Gastrocnemius medialis (tissue), 4 donors: ENCODE results near the gene SPTBN5. TPM values are rescaled to one million over a fixed set of nuclear protein-coding genes. Genes with fewer than 3 reads are reported as not detected.

Experiments
- ATAC-seq, 2 donors: fragments of 150-250 bp; one replicate each; pipeline ENCODE4 v1.9.1; 2016
- DNase-seq, 2 donors: peaks; one replicate each; pipeline ENCODE4 v3.0.0-alpha.2; 2019
- H3K27ac ChIP-seq, 4 donors: fragments of 200-600 bp; sonication (generic); 1 replicate in 1 of 4; 2 replicates in 3 of 4; pipeline ENCODE4 v1.5.1; 2016 to 2018; ENCODE audit warnings: mild to moderate bottlenecking in 2 of 4, moderate library complexity in 1 of 4
- H3K27me3 ChIP-seq, 3 donors: fragments of 200-600 bp; sonication (generic) in 2 of 3; 1 replicate in 1 of 3; 2 replicates in 2 of 3; pipeline versions ENCODE4 v1.5.1 to v1.6.0; 2016 to 2019; ENCODE audit warnings: mild to moderate bottlenecking in 1 of 3, moderate library complexity in 1 of 3
- H3K36me3 ChIP-seq, 2 donors: fragments of 200-600 bp; sonication (generic) in 1 of 2; one replicate each; pipeline ENCODE4 v1.5.1; 2017 to 2018
- H3K4me1 ChIP-seq, 2 donors: fragments of 200-600 bp; sonication (generic) in 1 of 2; one replicate each; pipeline ENCODE4 v1.5.1; 2016 to 2017; ENCODE audit warnings: mild to moderate bottlenecking in 2 of 2
- H3K4me3 ChIP-seq, 4 donors: fragments of 200-600 bp; sonication (generic) in 3 of 4; 1 replicate in 1 of 4; 2 replicates in 3 of 4; pipeline ENCODE4 v1.5.1; 2016 to 2019; ENCODE audit warnings: mild to moderate bottlenecking in 2 of 4
- H3K9me3 ChIP-seq, 3 donors: fragments of 200-600 bp; sonication (generic) in 2 of 3; 1 replicate in 1 of 3; 2 replicates in 2 of 3; pipeline ENCODE4 v1.5.1; 2016 to 2019
- POLR2A ChIP-seq, 2 donors: fragments of 450-650 bp; IDR thresholded peaks; one replicate each; pipeline ENCODE4 v1.6.1; 2017; ENCODE audit warnings: antibody characterized with exemption in 2 of 2, mild to moderate bottlenecking in 2 of 2, moderate library complexity in 2 of 2
- in situ Hi-C, 4 donors: fragments of 200-750 bp; cut with MboI; loops; one replicate each; pipeline versions ENCODE4 v1.15.0 to v1.8.0; 2017; ENCODE audit warnings: low sequenced_read_pairs in 4 of 4
- intact Hi-C: fragments of 100-400 bp; cut with DNase I; formaldehyde crosslinking; loops from one replicate; pipeline ENCODE4 v1.15.1; 2023; ENCODE audit warnings: low total_unique reads
- total RNA-seq, 4 donors: library from RNA; depleted of rRNA; stranded (reverse); fragments of >200 nt; gene quantifications; one replicate each; pipeline versions ENCODE4 v1.1.0 to v1.2.3, GENCODE V29; 2016
- TF ChIP-seq, protein P1 (sequence below), 5 experiments: fragments of 450-650 bp in 3 of 5; fragments of 200-600 bp in 2 of 5; sonication (generic) in 2 of 5; IDR thresholded peaks in 4 of 5; conservative IDR thresholded peaks in 1 of 5; 1 replicate in 4 of 5; 2 replicates in 1 of 5; pipeline ENCODE4 v1.5.1; 2016 to 2019; ENCODE audit warnings: antibody characterized with exemption in 5 of 5, mild to moderate bottlenecking in 3 of 5, moderate library complexity in 3 of 5

Gene SPTBN5
- total RNA-seq, 4 donors from 2014 or later: 0.03 to 0.05 (median 0.04) TPM; not detected in 1

DNA sequence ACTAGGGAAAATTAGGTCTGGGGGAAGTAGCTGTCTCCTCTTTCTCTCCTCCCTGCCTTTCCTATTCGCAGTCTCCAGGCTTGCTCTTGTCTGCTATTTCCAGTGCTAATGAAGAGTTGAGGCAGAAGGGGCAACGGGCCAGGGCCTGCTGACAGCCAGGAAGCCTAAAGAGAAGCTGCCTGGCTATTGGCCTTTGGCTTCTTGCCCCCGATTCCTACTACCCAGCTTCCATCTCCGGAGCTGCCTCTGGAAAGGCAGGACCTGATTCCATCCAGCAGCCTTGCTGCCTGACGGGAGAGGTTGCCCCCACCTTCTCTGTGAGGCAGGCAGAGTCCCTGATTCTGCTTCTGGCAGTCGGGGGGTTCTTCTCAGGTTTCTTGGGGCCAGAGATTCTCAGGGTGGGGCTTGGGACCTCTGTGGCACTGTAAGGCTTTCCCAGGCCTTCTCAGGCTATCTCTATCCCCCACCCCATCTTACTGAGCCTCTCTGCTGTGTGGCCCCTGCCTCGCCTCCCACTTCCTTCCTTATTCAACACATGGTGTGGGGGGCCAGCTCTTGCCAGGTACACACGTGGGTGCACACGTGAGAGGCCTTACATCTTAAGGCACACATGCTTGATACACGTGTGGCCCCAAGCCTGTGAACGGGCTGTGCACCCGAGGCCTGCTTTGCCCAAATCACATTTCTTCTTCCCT lies 84.2 kb downstream of the SPTBN5 start:
- Histone ChIP-seq H3K4me1 (peaks cover 3 to 7% of the 10 kb centered on the region in 2 donors), H3K27me3 (no peaks in the 10 kb centered on the region), H3K4me3 (no peak overlapping the region), H3K27ac (no peak overlapping the region), H3K36me3 (peaks cover 0 to 5% of the 10 kb centered on the region in 2 donors), H3K9me3 (no peaks in the 10 kb centered on the region)
- intact Hi-C loops: loop anchor here (5.0 kb wide), 2 partner anchors 207 to 252 kb away; partner anchors contain the start of gene TYRO3
- no peak for DNase-seq
- in situ Hi-C loops: loop anchor here (5.0 to 25.0 kb wide), 4 partner anchors 37 to 205 kb away; partner anchors contain the start of gene MAPKBP1 (in 3 of the 4)
- ATAC-seq: no peak
- no peak for TF ChIP-seq POLR2A (IDR thresholded peaks at IDR 0.05)
- TF ChIP-seq, protein P1, sequence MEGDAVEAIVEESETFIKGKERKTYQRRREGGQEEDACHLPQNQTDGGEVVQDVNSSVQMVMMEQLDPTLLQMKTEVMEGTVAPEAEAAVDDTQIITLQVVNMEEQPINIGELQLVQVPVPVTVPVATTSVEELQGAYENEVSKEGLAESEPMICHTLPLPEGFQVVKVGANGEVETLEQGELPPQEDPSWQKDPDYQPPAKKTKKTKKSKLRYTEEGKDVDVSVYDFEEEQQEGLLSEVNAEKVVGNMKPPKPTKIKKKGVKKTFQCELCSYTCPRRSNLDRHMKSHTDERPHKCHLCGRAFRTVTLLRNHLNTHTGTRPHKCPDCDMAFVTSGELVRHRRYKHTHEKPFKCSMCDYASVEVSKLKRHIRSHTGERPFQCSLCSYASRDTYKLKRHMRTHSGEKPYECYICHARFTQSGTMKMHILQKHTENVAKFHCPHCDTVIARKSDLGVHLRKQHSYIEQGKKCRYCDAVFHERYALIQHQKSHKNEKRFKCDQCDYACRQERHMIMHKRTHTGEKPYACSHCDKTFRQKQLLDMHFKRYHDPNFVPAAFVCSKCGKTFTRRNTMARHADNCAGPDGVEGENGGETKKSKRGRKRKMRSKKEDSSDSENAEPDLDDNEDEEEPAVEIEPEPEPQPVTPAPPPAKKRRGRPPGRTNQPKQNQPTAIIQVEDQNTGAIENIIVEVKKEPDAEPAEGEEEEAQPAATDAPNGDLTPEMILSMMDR (IDR thresholded peaks at IDR 0.05 in 4 of 5, conservative IDR thresholded peaks at IDR 0.05 in 1 of 5): no peak

DNA sequence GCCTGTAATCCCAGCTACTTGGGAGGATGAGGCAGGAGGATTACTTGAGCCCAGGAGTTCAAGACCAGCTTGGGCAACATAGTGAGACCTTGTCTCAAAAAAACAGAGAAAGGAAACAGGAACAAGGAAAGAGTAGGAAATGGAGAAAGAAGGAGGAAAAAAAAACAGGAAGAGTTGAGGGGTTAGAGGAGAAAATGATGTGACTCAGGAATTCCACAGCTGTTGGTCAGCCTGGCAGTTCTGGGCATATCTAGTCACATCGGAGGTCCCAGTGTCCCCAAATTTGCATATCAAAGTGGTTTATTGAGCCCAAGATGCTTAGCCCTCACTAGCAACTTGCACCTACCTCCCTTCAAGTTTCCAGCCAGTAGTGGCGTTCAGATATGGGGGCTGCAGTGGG lies 84.7 kb downstream of the SPTBN5 start:
- no peak for ATAC-seq

GRCh38 chr15:41806291-41807181 lies 87.3 kb downstream of the SPTBN5 start:
- Histone ChIP-seq H3K27ac (no peak overlapping the region), H3K4me1 (peaks cover 3 to 7% of the 10 kb centered on the region in 2 donors), H3K27me3 (no peaks in the 10 kb centered on the region), H3K4me3 (no peak overlapping the region), H3K36me3 (no peaks in the 10 kb centered on the region), H3K9me3 (no peaks in the 10 kb centered on the region)
- DNase-seq (no peak), ATAC-seq (no peak)
- in situ Hi-C loops: loop anchor here in 1 of 4 donors (25.0 kb wide), 1 partner anchor 194 kb away; no protein-coding TSS in a partner anchor
- TF ChIP-seq POLR2A (IDR thresholded peaks at IDR 0.05): no peak
- TF ChIP-seq, protein P1 (IDR thresholded peaks at IDR 0.05 in 4 of 5, conservative IDR thresholded peaks at IDR 0.05 in 1 of 5): no peak
- intact Hi-C loops: no loop called here

More for the DNA sequence above, 84.7 kb downstream of the SPTBN5 start:
- TF ChIP-seq POLR2A (IDR thresholded peaks at IDR 0.05): no peak
- TF ChIP-seq, protein P1 (IDR thresholded peaks at IDR 0.05 in 4 of 5, conservative IDR thresholded peaks at IDR 0.05 in 1 of 5): no peak
- peaks cover 3 to 7% of the 10 kb centered on the region in 2 donors for H3K4me1 ChIP-seq
- H3K4me3 ChIP-seq: no peak overlapping the region
- no peaks in the 10 kb centered on the region for H3K27me3 ChIP-seq
- H3K36me3 ChIP-seq: peaks cover 0 to 5% of the 10 kb centered on the region in 2 donors
- in situ Hi-C loops (loop anchor here in 1 of 4 donors (25.0 kb wide), 1 partner anchor 197 kb away; no protein-coding TSS in a partner anchor), intact Hi-C loops (no loop called here)
- DNase-seq: no peak
- no peak overlapping the region for H3K27ac ChIP-seq
- no peaks in the 10 kb centered on the region for H3K9me3 ChIP-seq

DNA sequence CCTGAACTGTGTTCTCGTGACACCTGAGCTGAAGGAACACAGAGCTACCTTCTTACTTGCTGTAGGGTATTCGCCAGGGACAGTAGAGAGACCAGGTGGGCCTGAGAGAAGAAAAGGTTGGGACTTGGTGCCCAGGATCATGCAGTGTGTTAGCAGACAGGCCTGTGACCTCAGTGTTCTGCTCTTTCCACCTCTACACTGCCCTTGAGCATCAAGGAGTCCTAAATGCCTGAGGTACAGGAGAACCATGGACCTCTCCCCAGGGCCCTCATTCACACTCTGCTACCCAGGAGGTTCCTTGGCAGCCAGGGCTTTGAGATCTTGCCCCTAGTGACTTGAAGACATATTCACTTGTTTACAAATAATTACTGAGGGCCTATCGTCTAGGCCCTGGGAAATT lies 88.1 kb downstream of the SPTBN5 start:
- ATAC-seq (no peak), DNase-seq (no peak)
- in situ Hi-C loops: loop anchor here in 1 of 4 donors (25.0 kb wide), 1 partner anchor 193 kb away; no protein-coding TSS in a partner anchor
- TF ChIP-seq POLR2A (IDR thresholded peaks at IDR 0.05): no peak
- TF ChIP-seq, protein P1 (IDR thresholded peaks at IDR 0.05 in 4 of 5, conservative IDR thresholded peaks at IDR 0.05 in 1 of 5): no peak
- Histone ChIP-seq H3K27ac (no peak overlapping the region), H3K4me3 (no peak overlapping the region), H3K9me3 (no peaks in the 10 kb centered on the region), H3K4me1 (peaks cover 3 to 7% of the 10 kb centered on the region in 2 donors), H3K27me3 (no peaks in the 10 kb centered on the region), H3K36me3 (peaks cover 0 to 3% of the 10 kb centered on the region in 2 donors)
- intact Hi-C loops: no loop called here
